Mononuclear cell (primary cell): Measurements from ENCODE around the gene TDP1. TPM values are rescaled to one million over a fixed set of nuclear protein-coding genes. Genes with fewer than 3 reads are reported as not detected.

Experiments
- H3K27me3 ChIP-seq: 2 replicates; pipeline ENCODE4 v1.6.0; 2011; ENCODE audit warnings: low read length, control low read depth; ENCODE audit not compliant: insufficient read depth
- H3K4me1 ChIP-seq: 2 replicates; pipeline ENCODE4 v1.5.1; 2011; ENCODE audit warnings: mild to moderate bottlenecking, low read length, control low read depth; ENCODE audit not compliant: insufficient read depth
- H3K4me3 ChIP-seq: 2 replicates; pipeline ENCODE4 v1.5.1; 2011; ENCODE audit warnings: mild to moderate bottlenecking, low read length, moderate library complexity
- H3K9me3 ChIP-seq: 2 replicates; pipeline ENCODE4 v1.5.1; 2011; ENCODE audit warnings: low read depth, mild to moderate bottlenecking, control low read depth, low read length
- total RNA-seq: library from RNA; depleted of rRNA; stranded (reverse); fragments of >200 nt; gene quantifications from one replicate; pipeline ENCODE4 v1.2.3, GENCODE V29; 2012

Gene TDP1
- total RNA-seq, 1 donor, result 52.2 TPM

- no peaks in the 10 kb centered on the region for H3K4me1 ChIP-seq
- no peak overlapping the region for H3K4me3 ChIP-seq
- H3K9me3 ChIP-seq, result no peaks in the 10 kb centered on the region
- H3K27me3 ChIP-seq, result no peaks in the 10 kb centered on the region
These were observed 33.5 kb upstream of the TDP1 start for GRCh38 chr14:89922031-89922907.

GRCh38 chr14:89924268-89924667, 31.5 kb upstream of the TDP1 start:
- no peaks in the 10 kb centered on the region for H3K27me3 ChIP-seq
- no peaks in the 10 kb centered on the region for H3K4me1 ChIP-seq
- H3K9me3 ChIP-seq, result no peaks in the 10 kb centered on the region
- no peak overlapping the region for H3K4me3 ChIP-seq

- Histone ChIP-seq H3K4me3 (no peak overlapping the region), H3K27me3 (no peaks in the 10 kb centered on the region), H3K4me1 (no peaks in the 10 kb centered on the region), H3K9me3 (no peaks in the 10 kb centered on the region)
These were observed 29.0 kb upstream of the TDP1 start for GRCh38 chr14:89926694-89927093.

GRCh38 chr14:89927186-89927865, 28.4 kb upstream of the TDP1 start:
- H3K27me3 ChIP-seq, result no peaks in the 10 kb centered on the region
- no peaks in the 10 kb centered on the region for H3K9me3 ChIP-seq
- H3K4me3 ChIP-seq, result no peak overlapping the region
- H3K4me1 ChIP-seq, result no peaks in the 10 kb centered on the region

- H3K4me1 ChIP-seq, result no peaks in the 10 kb centered on the region
These were observed 22.7 kb upstream of the TDP1 start for GRCh38 chr14:89933002-89933401.

GRCh38 chr14:89936654-89937185, 19.0 kb upstream of the TDP1 start:
- Histone ChIP-seq H3K4me1 (no peaks in the 10 kb centered on the region), H3K4me3 (no peak overlapping the region), H3K27me3 (no peaks in the 10 kb centered on the region), H3K9me3 (no peaks in the 10 kb centered on the region)

More at GRCh38 chr14:89933002-89933401, 22.7 kb upstream of the TDP1 start:
- H3K27me3 ChIP-seq, result no peaks in the 10 kb centered on the region
- no peaks in the 10 kb centered on the region for H3K9me3 ChIP-seq
- H3K4me3 ChIP-seq, result no peak overlapping the region

- Histone ChIP-seq H3K4me1 (no peaks in the 10 kb centered on the region), H3K9me3 (no peaks in the 10 kb centered on the region), H3K4me3 (no peak overlapping the region), H3K27me3 (no peaks in the 10 kb centered on the region)
These were observed 13.8 kb upstream of the TDP1 start for GRCh38 chr14:89941830-89942377.

GRCh38 chr14:89947344-89947743, 8.4 kb upstream of the TDP1 start:
- Histone ChIP-seq H3K9me3 (no peaks in the 10 kb centered on the region), H3K4me3 (no peak overlapping the region), H3K4me1 (no peaks in the 10 kb centered on the region), H3K27me3 (no peaks in the 10 kb centered on the region)

GRCh38 chr14:89952576-89952975, 3.2 kb upstream of the TDP1 start:
- no peaks in the 10 kb centered on the region for H3K27me3 ChIP-seq
- H3K4me3 ChIP-seq, result no peak overlapping the region
- no peaks in the 10 kb centered on the region for H3K9me3 ChIP-seq
- H3K4me1 ChIP-seq, result peaks cover 21% of the 10 kb centered on the region

GRCh38 chr14:89953602-89954001, 2.1 kb upstream of the TDP1 start:
- Histone ChIP-seq H3K9me3 (no peaks in the 10 kb centered on the region), H3K4me1 (peaks cover 28% of the 10 kb centered on the region), H3K4me3 (no peak overlapping the region), H3K27me3 (no peaks in the 10 kb centered on the region)

GRCh38 chr14:89954070-89955021, 1.4 kb upstream of the TDP1 start, which contains the start of gene EFCAB11:
Gene EFCAB11, minus strand, starts transcription at chr14:89954730. Its CDS starts 70 bp downstream, at chr14:89954660.
- Histone ChIP-seq H3K4me3 (peak within 1 kb of the TSS; percentile 67), H3K27me3 (no peaks in the 10 kb centered on the region), H3K4me1 (peaks cover 28% of the 10 kb centered on the region), H3K9me3 (no peaks in the 10 kb centered on the region)

GRCh38 chr14:89955022-89955744, 544 bp upstream of the TDP1 start:
- H3K4me1 ChIP-seq, result peaks cover 31% of the 10 kb centered on the region
- H3K27me3 ChIP-seq, result no peaks in the 10 kb centered on the region
- no peaks in the 10 kb centered on the region for H3K9me3 ChIP-seq
- H3K4me3 ChIP-seq, result peak overlapping the region; percentile 67

- Histone ChIP-seq H3K9me3 (no peaks in the 10 kb centered on the region), H3K27me3 (no peaks in the 10 kb centered on the region), H3K4me3 (peak overlapping the region; percentile 67), H3K4me1 (peaks cover 40% of the 10 kb centered on the region)
These were observed 908 bp downstream of the TDP1 start for GRCh38 chr14:89956661-89957009.

GRCh38 chr14:89957376-89957775, 1.6 kb downstream of the TDP1 start:
- H3K4me1 ChIP-seq, result peaks cover 40% of the 10 kb centered on the region
- H3K4me3 ChIP-seq, result no peak overlapping the region
- H3K9me3 ChIP-seq, result no peaks in the 10 kb centered on the region
- H3K27me3 ChIP-seq, result no peaks in the 10 kb centered on the region
